GM18507 (cell line): ENCODE results near the gene HSPA12A.

Experiments used
- DNase-seq: peaks from one replicate; pipeline ENCODE4 v3.0.0; 2011; ENCODE audit warnings: low read depth; ENCODE audit not compliant: insufficient read length; ENCODE audit errors: extremely low spot score
- FAIRE-seq: peaks from 2 replicates; lab custom pipeline; 2011; peaks lifted over from hg19 to GRCh38; lab: Jason Lieb, UNC

Gene HSPA12A

GRCh38 chr10:116654816-116655215 is 87.5 kb downstream of the HSPA12A start:
- no peak for DNase-seq

GRCh38 chr10:116653885-116654284 is 88.5 kb downstream of the HSPA12A start:
- FAIRE-seq (peak; percentile 29), DNase-seq (no peak)

More at GRCh38 chr10:116654816-116655215, 87.5 kb downstream of the HSPA12A start:
- no peak for FAIRE-seq

GRCh38 chr10:116648903-116649302 is 93.5 kb downstream of the HSPA12A start:
- no peak for DNase-seq
- FAIRE-seq, result no peak

DNA sequence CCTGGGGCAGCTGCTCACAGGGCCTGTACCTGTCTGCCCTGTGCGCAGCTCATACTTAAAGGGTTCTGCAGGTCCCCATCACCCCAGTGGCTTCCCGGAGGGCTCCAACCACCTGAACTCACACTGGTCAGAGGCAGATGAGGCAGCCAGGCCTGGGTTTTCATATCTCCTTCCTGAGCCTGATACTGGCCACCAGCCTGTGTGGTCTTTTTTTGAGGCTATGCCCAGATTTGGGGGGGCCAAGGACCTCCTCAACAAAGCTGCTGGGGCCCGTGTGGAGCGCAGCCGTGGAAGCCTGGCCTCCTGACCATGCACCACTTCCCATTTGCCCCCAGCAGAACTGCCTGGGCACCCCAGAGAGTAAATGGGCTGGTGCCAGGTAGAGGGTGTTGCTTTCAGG is 95.9 kb downstream of the HSPA12A start:
- FAIRE-seq, result no peak

DNA sequence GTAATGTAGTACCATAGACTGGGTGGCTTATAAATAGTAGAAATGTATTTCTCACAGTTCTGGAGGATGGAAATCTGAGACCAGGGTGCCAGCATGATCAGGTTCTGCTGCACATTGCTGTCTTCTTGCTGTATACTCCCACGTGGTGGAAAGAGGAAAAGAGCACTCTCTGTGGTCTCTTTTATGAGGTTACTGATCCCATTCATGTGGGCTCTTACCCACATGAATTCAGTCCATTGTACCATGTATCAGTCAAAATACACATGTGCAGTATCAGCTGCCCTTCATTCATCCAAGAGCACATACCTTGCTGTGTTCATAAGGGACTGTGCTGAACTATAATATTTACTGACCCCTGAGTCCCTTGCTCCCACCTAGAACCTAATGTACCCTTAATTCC is 104.5 kb downstream of the HSPA12A start:
- no peak for DNase-seq
- no peak for FAIRE-seq

More for the DNA sequence above, 95.9 kb downstream of the HSPA12A start:
- DNase-seq, result no peak

- DNase-seq, result no peak
- FAIRE-seq, result no peak
Measured at GRCh38 chr10:116636976-116637375, 105.4 kb downstream of the HSPA12A start.

DNA sequence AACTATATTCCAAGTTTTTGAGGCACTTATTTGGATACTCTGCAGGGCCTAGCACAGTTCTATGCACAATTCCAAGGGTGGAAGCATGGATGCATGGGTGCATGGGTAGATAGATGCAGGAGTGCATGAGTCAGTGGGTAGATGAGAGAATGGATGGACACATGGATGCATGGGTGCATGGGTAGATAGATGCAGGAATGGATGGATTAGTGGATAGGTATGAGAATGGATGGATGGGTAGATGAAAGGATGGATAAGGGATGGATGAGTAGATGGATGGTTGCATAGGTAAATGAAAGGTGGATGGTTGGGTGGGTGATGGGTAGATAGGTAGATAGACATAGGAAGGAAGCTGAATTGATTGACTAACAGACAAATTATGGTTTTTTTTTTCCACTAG is 106.0 kb downstream of the HSPA12A start:
- FAIRE-seq, result no peak

DNA sequence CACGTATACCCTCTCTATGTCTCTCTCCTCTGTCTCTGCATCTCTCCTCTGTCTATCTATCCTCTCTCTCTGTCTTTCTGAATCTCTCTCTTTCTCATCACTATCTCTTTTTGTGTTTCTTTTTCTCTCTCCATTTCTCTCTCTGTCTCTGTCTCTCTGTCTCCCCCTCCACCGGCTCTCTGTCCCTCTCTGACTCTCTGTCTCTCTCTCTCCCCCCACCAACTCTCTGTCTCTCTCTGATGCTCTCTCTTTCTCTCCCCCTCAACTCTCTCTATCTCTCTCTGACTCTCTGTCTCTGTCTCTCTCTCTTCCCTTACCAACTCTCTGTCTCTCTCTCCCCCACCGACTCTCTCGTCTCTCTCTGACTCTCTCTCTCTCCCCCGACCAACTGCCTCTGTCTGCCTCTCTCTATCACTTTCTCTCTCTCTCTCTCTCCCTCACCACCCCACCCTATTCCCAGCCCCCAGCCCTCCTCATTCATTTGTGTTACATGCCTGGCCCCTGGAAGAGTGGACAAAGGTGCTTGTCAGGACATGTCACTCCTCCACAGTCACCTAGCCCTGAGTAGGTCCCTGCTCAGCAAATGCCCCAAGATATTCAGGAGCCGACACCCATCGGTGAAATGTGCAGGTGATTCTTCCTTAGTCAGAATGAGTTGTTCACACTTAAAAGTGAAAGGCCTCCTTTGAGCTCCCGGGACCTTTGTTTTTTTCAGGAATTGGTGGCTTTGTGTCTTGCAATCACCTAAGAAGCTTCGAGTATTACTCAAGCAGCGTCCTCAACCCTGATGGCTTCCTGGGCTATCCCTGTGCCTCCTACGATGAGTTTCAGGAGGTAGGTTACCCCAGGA is 108.0 kb downstream of the HSPA12A start:
- DNase-seq, result no peak
- no peak for FAIRE-seq

More for the DNA sequence above, 106.0 kb downstream of the HSPA12A start:
- no peak for DNase-seq

DNA sequence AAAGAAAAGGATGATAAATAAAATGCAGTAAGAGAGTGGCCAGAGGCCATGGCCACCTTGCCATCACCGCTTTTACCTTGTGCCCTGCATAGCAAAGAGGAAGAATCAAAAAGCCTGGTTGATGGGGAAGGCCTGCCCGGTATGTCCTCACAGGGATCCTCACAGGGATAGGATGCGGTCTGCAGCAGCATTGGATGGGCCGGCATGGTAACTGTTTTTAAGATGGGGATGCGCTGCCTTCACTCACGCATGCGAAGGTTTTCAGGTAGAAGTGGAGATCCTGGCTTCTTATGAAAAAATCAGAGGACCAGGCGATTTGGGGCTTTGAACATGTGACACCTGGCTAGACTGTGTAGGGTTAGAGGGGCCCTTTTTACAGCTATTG is 109.2 kb downstream of the HSPA12A start:
- FAIRE-seq (no peak), DNase-seq (no peak)

GRCh38 chr10:116632596-116633215 is 109.7 kb downstream of the HSPA12A start:
- DNase-seq, result no peak
- FAIRE-seq, result no peak

DNA sequence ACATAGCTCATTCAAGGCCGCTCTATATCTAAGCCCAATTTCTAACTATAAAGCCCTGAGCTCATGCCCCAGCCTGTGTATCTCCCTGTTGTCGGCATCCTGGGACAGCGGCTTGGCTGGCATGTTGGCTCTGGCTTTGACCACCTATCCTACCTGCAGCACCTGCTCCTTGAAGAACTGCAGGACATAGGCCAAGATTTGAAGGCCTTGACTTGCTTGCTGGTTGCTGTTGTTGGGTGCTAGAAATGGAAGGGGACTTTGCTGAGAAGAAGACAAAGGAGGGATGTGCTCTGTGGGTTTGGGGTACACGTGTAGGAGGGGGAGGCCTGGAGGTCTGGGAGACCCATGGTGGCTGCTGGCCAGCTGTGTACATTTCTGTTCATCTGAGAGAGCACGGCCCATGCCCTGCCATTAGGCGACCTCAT is 110.5 kb downstream of the HSPA12A start:
- DNase-seq (no peak), FAIRE-seq (no peak)

DNA sequence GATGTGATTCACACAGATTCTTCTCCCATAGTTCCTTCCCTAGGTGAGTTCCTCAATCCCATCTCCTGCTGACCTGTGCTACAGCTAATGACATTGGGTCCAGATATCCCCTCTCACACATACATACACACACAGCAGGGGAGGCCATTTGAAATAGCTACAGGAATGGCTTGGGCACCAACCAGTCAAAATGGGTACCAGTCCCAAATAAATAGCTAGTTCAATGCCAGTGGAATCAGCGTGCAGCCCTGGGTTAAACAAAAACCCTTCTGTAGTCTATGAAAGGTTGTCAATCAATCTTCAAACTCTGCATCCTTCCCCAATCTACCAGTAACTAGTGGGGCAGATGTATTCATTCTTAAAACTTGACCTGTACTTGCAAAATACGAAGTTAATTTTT is 112.3 kb downstream of the HSPA12A start:
- FAIRE-seq (no peak), DNase-seq (no peak)

DNA sequence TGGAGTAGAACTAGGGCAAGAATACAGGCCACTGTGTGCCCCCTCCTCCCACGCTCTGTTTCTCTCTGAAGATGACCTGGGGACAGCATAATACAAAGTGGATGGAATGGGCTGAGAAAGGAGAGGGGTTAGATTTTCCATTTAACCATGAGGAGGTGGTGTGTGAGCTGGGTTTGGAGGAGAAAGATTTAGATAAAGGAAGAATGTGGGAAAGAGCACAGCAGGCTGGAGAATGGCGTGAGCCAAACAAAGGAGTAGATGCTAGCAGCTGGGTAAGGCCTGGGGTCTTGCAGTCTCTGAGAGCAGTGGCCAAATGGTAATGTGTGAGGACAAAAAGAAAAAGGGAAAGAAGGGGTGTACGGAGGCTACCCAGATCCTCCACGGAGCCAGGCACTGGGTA is 113.0 kb downstream of the HSPA12A start:
- no peak for FAIRE-seq
- no peak for DNase-seq

DNA sequence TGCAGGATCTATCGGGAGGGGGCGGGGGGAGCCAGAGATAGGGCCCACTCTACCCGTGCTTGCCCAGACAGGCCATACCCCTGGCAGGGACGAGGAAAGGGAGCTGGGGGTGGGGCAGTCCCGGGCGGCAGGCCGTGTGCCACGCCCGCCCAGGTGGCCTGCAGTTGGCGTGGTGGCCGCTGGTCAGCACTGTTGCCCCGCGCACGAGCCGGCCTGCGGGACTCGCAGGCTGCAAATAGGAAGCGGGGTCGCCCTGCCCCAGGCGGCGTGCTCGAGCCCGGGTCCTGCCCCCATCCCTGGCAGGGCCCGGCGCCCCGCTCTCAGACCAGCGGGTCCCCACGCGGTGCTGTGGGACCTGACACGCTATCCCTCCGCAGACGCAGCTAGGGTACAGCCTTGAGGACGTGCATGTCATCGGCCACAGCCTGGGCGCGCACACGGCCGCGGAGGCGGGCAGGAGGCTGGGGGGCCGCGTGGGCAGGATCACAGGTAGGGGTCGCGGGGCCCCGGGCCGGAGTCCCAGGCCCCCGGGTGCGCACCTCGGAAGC is 114.9 kb downstream of the HSPA12A start:
- DNase-seq, result no peak
- no peak for FAIRE-seq

DNA sequence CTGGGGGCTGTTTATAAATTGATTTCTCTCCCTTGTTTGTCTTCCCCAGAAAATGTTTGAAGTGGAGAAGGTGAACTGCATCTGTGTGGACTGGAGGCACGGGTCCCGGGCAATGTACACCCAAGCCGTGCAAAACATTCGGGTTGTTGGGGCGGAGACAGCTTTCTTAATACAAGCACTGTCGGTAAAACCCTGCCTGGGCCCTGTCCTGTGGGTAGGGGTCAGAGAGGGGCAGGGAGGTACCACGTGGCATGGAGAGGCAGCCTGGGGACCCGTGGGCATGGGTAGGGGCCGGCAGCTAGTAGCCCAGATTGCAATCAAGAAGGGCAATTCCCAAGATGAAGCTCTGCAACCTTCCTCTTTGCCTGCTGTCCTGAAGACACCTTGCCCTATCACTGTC is 115.6 kb downstream of the HSPA12A start:
- no peak for FAIRE-seq
- no peak for DNase-seq

DNA sequence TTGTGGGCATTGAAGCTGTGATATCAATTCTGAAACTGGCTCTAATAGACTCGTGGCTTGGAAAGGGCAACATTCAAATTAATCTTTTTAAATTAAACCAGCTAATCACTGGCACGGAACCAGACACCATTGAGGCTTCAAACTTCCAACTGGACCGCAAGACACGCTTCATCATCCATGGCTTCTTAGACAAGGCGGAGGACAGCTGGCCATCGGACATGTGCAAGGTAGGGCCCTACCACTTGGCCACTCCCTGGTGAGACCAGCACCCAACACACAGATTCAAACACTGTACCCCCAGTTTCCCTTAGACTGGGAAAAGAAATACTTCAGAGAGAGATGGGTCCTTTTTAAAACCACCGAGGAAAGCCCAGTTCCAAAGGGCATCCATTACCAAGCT is 116.5 kb downstream of the HSPA12A start:
- DNase-seq (no peak), FAIRE-seq (no peak)

DNA sequence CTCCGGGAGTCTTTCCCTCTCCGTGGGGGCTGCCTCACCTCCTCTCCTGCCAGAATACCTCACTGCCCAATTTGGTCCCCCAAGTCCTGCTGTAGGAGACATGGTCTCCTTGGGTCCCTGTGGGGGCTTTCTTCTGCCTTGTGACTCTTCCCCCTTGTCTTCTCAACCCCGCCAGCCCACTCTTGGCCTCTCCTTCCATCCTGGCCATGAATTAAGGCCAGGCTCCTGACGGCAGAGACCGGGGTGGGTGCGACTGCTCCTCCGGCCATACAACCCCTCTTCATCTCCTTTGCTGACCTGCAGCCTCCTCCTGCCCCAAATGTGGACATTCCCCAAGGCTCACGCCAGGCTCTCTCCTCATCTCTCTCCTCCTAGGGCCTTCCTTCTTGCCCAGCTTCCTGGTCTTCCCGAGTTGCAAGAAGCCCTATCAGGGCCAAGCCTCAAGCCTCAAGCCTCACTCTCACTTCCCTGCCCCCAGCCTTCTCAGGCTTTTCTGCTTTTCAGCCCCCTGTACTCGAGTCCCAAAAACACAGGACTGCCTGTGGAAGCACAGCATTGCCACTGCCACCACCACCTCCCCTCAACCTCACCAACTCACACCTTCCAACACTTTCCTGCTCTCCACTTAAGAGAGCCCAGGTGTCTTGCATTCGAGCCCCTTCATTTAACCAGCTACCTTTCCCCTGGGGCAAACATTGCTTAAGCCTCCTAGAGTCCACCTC is 120.3 kb downstream of the HSPA12A start:
- DNase-seq (no peak), FAIRE-seq (no peak)

- no peak for FAIRE-seq
Measured at GRCh38 chr10:116621476-116621875, 120.9 kb downstream of the HSPA12A start.

More at GRCh38 chr10:116621476-116621875, 120.9 kb downstream of the HSPA12A start:
- DNase-seq, result no peak
